Esophagus muscularis mucosa (tissue), 4 donors: ENCODE results near the gene MTG2.

Experiments
- CTCF ChIP-seq, 3 experiments: fragments of 200-600 bp in 2 of 3; fragments of 450-650 bp in 1 of 3; sonication (generic) in 2 of 3; IDR thresholded peaks; one replicate each; pipeline ENCODE4 v1.5.1; 2017 to 2019; ENCODE audit warnings: antibody characterized with exemption in 3 of 3, mild to moderate bottlenecking in 2 of 3, moderate library complexity in 1 of 3
- EP300 ChIP-seq: sonication (generic); formaldehyde crosslinking; IDR thresholded peaks from one replicate; pipeline ENCODE4 v1.6.1; 2017; ENCODE audit warnings: antibody characterized with exemption
- POLR2A ChIP-seq: fragments of 450-650 bp; IDR thresholded peaks from one replicate; pipeline ENCODE4 v1.6.1; 2017; ENCODE audit warnings: antibody characterized with exemption, moderate library complexity, mild to moderate bottlenecking, low read depth
- POLR2AphosphoS5 ChIP-seq, 2 donors: sonication (generic); formaldehyde crosslinking; IDR thresholded peaks; one replicate each; pipeline ENCODE4 v1.6.1; 2017; ENCODE audit warnings: antibody characterized with exemption in 2 of 2

GRCh38 chr20:62137092-62137384, 45.8 kb upstream of the MTG2 start:
- TF ChIP-seq CTCF (IDR thresholded peaks at IDR 0.05) (peak in 1 of 3 experiments; percentile 10), EP300 (no peak), POLR2AphosphoS5 (IDR thresholded peaks at IDR 0.05) (no peak), POLR2A (no peak)
